WERI-Rb-1 (cell line): ENCODE results near the gene TRPM8.

Experiments
- DNase-seq: peaks from one replicate; pipeline ENCODE4 v3.0.0-alpha.2; 2020
- H3K27ac ChIP-seq: fragments of 250-450 bp; sonication (Bioruptor Pico); 2 replicates; pipeline ENCODE4 v1.5.1; 2020; ENCODE audit warnings: mild to moderate bottlenecking, moderate library complexity
- H3K27me3 ChIP-seq: fragments of 250-450 bp; sonication (Bioruptor Pico); 2 replicates; pipeline ENCODE4 v1.5.1; 2021; ENCODE audit warnings: mild to moderate bottlenecking, low read depth, moderate library complexity; ENCODE audit not compliant: insufficient read depth, severe bottlenecking
- H3K36me3 ChIP-seq: fragments of 250-450 bp; sonication (Bioruptor Pico); 2 replicates; pipeline ENCODE4 v1.5.1; 2020; ENCODE audit warnings: mild to moderate bottlenecking, moderate library complexity
- H3K4me3 ChIP-seq: 2 replicates; pipeline ENCODE4 v1.5.1; 2011; ENCODE audit warnings: low read depth, mild to moderate bottlenecking, control low read depth, low read length
- H3K9me3 ChIP-seq: fragments of 250-450 bp; sonication (Bioruptor Pico); 2 replicates; pipeline ENCODE4 v1.5.1; 2021; ENCODE audit warnings: mild to moderate bottlenecking, moderate library complexity; ENCODE audit not compliant: severe bottlenecking
- CTCF ChIP-seq: IDR thresholded peaks from 2 replicates; pipeline ENCODE4 v1.5.1; 2011; ENCODE audit warnings: low read depth, mild to moderate bottlenecking, control low read depth, inconsistent platforms, low read length

The TRPM8 gene

GRCh38 chr2:234025466-234025865 lies 108.3 kb downstream of the TRPM8 start:
- Histone ChIP-seq H3K36me3 (no peaks in the 10 kb centered on the region), H3K4me3 (peak overlapping the region; percentile 30), H3K27me3 (no peaks in the 10 kb centered on the region), H3K27ac (no peak overlapping the region), H3K9me3 (peaks cover 4% of the 10 kb centered on the region)
- TF ChIP-seq CTCF: no peak
- no peak for DNase-seq

DNA sequence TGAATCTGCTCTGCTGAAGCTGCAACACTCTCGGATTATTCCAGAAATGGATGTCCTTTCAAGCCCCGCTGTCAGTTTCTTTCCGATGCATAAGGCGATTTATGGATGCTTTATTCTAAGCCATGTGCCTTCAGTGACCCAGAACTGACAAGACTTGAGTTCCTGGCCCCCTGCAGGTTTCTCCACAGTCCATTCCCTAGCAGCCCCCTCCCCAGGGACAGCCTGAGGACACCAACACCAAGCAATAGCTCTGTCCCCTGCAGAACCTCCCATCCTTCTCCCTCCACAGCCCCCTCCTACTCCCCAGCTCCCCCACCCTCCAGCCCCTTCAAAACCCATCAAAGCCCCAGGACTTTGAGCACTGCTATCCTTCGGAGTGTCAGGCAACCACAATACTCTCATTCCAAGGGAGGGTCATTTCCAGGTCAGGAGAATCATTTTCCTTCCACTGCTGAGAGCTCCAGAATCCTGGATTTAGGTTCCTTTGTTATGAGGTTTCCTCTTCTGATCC lies 108.8 kb downstream of the TRPM8 start:
- H3K4me3 ChIP-seq: peak overlapping the region; percentile 30
- H3K9me3 ChIP-seq: peaks cover 4% of the 10 kb centered on the region
- H3K27ac ChIP-seq: peak overlapping the region; percentile 36; the same call in 1 of the 2 replicates
- peak; percentile 66 for DNase-seq
- no peaks in the 10 kb centered on the region for H3K27me3 ChIP-seq
- no peak for TF ChIP-seq CTCF
- H3K36me3 ChIP-seq: no peaks in the 10 kb centered on the region

GRCh38 chr2:234026693-234027254 lies 109.6 kb downstream of the TRPM8 start:
- Histone ChIP-seq H3K36me3 (no peaks in the 10 kb centered on the region), H3K4me3 (no peak overlapping the region), H3K27ac (no peak overlapping the region; the same call in 1 of the 2 replicates), H3K27me3 (no peaks in the 10 kb centered on the region), H3K9me3 (peaks cover 4% of the 10 kb centered on the region)
- TF ChIP-seq CTCF: no peak
- DNase-seq: no peak

DNA sequence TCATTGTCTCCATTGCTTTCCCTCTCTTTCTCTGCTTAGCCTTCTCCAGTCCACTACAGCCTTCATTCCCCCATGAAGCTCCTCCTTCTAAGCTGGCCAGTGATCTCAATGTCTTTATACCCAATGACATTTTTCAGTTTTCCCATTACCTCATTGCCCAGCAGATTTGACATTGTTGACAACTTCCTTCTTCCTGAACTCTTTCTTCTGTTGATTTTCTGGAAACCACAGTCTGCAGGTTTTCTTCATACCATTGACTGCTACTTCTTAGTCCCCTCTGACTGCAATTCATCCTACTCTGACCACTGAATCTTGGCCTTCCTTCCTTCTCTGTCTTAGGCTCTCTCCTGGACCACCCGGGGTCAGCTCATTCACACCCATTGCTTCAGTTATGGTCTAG lies 110.5 kb downstream of the TRPM8 start:
- Histone ChIP-seq H3K27me3 (no peaks in the 10 kb centered on the region), H3K36me3 (no peaks in the 10 kb centered on the region), H3K9me3 (peaks cover 5% of the 10 kb centered on the region), H3K4me3 (no peak overlapping the region), H3K27ac (no peak overlapping the region)
- DNase-seq: no peak
- TF ChIP-seq CTCF: no peak

DNA sequence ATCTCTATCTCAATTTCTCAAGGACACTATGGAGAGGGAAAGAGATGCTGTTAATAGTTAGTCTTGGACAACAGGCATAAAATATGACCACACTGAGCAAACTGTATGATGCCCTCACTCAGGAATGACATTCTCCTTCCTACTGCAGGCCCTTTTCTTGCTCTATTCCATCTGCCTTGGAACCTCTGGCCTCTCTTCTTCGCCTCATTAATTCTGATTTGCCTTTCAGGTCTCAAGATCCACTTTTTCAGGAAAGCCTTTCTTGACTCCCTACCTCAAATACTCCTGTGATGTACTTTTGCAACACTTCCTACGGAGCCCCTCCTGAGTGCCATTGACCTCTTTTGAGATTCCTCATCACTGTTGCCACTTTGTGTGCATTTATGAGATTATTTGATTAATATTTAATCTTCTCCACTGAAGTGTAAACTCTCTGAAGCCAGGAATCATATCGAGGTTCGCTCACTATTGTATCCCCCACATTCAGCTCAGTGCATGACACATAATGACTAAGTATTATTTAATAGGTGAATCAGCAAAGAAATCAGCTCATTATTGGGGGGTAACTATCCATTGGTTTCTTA lies 112.1 kb downstream of the TRPM8 start:
- H3K27me3 ChIP-seq: no peaks in the 10 kb centered on the region
- no peaks in the 10 kb centered on the region for H3K36me3 ChIP-seq
- no peak overlapping the region for H3K27ac ChIP-seq
- DNase-seq: no peak
- no peak overlapping the region for H3K4me3 ChIP-seq
- peaks cover 8% of the 10 kb centered on the region for H3K9me3 ChIP-seq
- TF ChIP-seq CTCF: no peak
